Muscle layer of duodenum (tissue), 2 donors: Measurements from ENCODE around the gene TXNRD1.
"Not testable (repeated sequence)": the region's sequence is repeated elsewhere in the genome, so short reads cannot be mapped to it uniquely, and the experiment has no call there.

Experiments
- H3K27ac ChIP-seq: one replicate; pipeline ENCODE4 v1.7.0; 2013; ENCODE audit warnings: mild to moderate bottlenecking, low read length
- H3K27me3 ChIP-seq: one replicate; pipeline ENCODE4 v1.7.0; 2013; ENCODE audit warnings: low read depth, mild to moderate bottlenecking, control low read depth, low read length
- H3K36me3 ChIP-seq, 2 donors: one replicate each; pipeline ENCODE4 v1.7.0; 2013; ENCODE audit warnings: low read length in 2 of 2, control low read depth in 1 of 2, mild to moderate bottlenecking in 1 of 2; ENCODE audit not compliant: insufficient read depth in 2 of 2, control insufficient read depth in 1 of 2
- H3K4me1 ChIP-seq, 2 donors: one replicate each; pipeline ENCODE4 v1.7.0; 2013; ENCODE audit warnings: low read length in 2 of 2, mild to moderate bottlenecking in 2 of 2, control low read depth in 1 of 2, moderate library complexity in 1 of 2; ENCODE audit not compliant: insufficient read depth in 2 of 2, control insufficient read depth in 1 of 2
- H3K4me3 ChIP-seq, 2 donors: one replicate each; pipeline ENCODE4 v1.7.0; 2013; ENCODE audit warnings: low read length in 2 of 2, low read depth in 1 of 2, mild to moderate bottlenecking in 1 of 2
- H3K9me3 ChIP-seq, 2 donors: one replicate each; pipeline ENCODE4 v1.7.0; 2013; ENCODE audit warnings: low read length in 2 of 2, control low read depth in 1 of 2, mild to moderate bottlenecking in 1 of 2; ENCODE audit not compliant: control insufficient read depth in 1 of 2
- donor health status: healthy.

The TXNRD1 gene

DNA sequence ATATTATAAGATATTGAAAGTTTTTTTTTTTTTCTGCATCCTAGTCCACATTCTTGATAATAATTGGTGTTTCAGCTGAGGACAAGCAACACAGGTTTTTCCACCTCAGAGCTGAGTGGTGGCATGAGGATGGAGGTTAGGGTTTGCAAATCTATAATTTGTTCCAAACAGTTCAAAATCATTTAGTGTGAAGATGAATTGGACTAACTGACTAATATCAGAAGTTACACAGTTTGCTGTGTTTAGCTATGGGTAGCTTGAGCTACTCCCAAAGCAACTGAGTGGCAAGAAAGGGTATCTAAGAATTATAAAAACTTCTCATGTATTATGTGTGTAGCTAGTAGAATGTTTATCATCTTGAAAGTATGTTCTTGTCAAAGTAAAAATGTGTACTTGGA is 105.0 kb downstream of the TXNRD1 start:
- Histone ChIP-seq H3K27ac (no peak overlapping the region), H3K4me1 (no peaks in the 10 kb centered on the region), H3K4me3 (no peak overlapping the region), H3K36me3 (peaks cover 58 to 72% of the 10 kb centered on the region in 2 donors), H3K9me3 (no peaks in the 10 kb centered on the region), H3K27me3 (no peaks in the 10 kb centered on the region)

DNA sequence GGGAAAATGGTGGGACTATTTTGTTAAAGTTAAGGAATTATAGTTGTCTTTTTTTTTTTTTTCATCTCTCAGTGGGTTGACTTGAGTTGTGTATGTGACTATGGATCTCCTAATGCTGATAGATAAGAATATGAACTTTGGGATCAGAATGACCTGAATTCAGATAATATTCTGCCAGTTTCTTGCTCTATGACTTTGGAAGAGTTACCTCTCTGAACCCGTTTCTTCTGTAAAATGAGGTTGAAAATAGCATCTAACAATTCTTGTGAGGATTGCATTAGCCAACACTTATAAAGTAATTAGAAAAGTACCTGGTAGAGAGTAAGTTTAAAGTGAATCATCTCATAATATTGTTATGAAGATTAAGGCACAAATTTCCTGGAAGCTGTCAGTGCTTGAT is 106.4 kb downstream of the TXNRD1 start:
- Histone ChIP-seq H3K27me3 (no peaks in the 10 kb centered on the region), H3K9me3 (no peaks in the 10 kb centered on the region), H3K27ac (no peak overlapping the region), H3K4me1 (no peaks in the 10 kb centered on the region), H3K4me3 (no peak overlapping the region), H3K36me3 (peaks cover 62 to 77% of the 10 kb centered on the region in 2 donors)

DNA sequence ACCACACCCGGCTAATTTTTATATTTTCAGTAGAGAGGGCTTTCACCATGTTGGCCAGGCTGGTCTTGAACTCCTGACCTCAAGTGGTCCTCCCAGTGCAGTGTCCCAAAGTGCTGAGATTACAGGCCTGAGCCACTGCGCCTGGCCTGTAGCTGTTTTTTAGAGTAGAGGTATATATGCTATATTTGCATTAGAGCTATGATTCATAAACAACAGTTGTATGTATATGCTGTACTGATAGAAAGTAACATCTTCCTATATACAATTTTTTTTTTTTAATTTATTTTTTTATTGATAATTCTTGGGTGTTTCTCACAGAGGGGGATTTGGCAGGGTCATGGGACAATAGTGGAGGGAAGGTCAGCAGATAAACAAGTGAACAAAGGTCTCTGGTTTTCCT is 107.0 kb downstream of the TXNRD1 start:
- not testable (repeated sequence) for H3K27me3 ChIP-seq, H3K4me3 ChIP-seq, H3K4me1 ChIP-seq, H3K27ac ChIP-seq, H3K9me3 ChIP-seq
- H3K36me3 ChIP-seq = peaks cover 62 to 77% of the 10 kb centered on the region in 2 donors

DNA sequence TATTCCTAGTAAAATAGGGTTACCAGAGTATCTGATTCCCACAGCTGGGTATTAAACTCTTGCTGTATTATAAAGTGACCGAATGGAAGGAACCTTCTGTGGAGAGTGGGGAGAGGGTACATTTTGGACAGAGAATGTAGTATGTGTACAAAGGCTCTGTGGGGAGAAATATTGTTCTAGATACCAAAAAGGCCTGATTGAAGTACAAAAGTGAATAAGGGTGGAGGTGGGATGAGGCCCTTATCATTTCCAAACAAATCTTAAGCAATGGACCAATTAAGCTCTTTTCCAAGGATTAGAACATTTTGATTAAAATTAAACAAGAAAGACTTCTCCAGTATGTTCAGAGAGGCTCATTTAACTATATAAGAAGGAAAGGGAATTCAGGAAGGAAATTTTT is 108.3 kb downstream of the TXNRD1 start:
- no peaks in the 10 kb centered on the region for H3K4me1 ChIP-seq

DNA sequence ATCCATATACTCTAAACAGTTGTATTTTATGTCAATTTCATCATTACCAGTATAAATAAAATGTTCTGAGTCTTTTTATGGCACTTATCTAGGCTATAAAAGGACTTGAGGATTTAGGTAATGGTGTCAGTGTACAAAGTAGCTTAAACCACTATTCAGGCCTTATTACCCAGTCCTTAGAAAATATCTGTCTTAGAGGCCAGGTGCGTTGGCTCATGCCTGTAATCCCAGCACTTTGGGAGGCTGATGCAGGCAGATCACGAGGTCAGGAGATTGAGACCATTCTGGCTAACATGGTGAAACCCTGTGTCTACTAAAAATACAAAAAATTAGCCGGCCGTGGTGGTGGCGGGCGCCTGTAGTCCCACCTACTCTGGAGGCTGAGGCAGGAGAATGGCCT is 112.7 kb downstream of the TXNRD1 start:
- not testable (repeated sequence) for H3K9me3 ChIP-seq, H3K27ac ChIP-seq, H3K27me3 ChIP-seq, H3K4me3 ChIP-seq, H3K4me1 ChIP-seq
- peaks cover 49 to 50% of the 10 kb centered on the region in 2 donors for H3K36me3 ChIP-seq

More for the DNA sequence above, 108.3 kb downstream of the TXNRD1 start:
- H3K4me3 ChIP-seq = no peak overlapping the region
- H3K9me3 ChIP-seq = no peaks in the 10 kb centered on the region
- H3K27ac ChIP-seq = no peak overlapping the region
- no peaks in the 10 kb centered on the region for H3K27me3 ChIP-seq
- peaks cover 65 to 75% of the 10 kb centered on the region in 2 donors for H3K36me3 ChIP-seq

DNA sequence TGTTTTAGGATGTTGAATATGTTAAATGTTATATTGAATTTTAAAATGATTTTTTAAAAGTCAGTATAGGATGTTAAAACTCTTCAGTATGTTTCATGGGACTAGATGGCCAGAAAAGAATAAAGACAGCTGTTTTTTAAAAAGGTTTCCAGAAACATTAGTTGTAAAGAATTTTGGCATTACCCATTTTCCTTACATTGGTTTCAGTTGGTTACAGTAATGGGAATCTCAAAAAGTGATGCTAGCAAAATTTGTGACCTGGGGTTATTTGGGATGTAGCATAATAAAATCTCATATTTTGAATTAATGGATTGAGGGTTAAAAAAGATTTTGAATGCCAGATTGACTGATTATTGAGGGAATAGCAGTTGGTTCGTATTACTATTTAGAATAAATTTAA is 113.2 kb downstream of the TXNRD1 start:
- Histone ChIP-seq H3K4me1 (no peaks in the 10 kb centered on the region), H3K27me3 (no peaks in the 10 kb centered on the region), H3K27ac (no peak overlapping the region), H3K9me3 (no peaks in the 10 kb centered on the region), H3K36me3 (peaks cover 48 to 54% of the 10 kb centered on the region in 2 donors), H3K4me3 (no peak overlapping the region)

DNA sequence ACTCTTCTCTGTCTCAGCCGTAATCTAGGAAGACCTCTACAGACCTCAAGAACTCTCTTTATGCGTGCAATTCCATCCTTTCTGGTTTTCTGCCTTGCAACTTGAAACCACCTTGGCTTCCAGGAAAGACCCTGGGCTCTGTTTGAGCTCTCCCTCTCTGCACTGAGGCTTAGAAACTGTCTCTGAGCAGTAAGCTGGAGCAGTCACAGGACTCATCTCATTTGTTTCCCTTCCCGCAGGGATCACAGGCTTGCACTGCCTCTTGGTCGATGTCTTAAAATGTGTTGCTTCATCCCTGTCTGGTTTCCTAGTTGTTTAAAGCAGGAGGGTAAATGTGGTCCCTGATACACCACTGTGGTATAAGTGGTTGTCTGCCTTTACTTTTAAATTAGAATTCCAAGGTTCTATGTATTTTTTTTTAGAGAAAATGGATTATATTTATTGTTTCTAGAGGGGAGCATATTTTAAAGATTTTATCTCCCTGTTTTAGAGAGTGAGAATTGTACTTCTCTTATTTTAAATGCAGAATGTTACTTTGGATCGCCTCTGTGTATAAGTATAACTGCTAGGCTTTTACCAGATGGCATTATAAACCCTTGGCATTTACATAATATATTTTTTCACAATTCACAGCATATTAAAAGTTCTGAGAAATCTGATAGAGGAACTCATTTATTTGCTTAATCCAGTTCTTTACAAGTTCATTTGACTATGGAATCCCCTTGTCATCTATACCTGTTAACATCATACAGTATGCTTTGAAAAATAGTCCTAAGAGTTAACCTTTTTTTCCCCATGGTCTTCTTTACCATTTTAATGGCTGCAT is 114.3 kb downstream of the TXNRD1 start:
- H3K36me3 ChIP-seq = peaks cover 39 to 61% of the 10 kb centered on the region in 2 donors
- H3K9me3 ChIP-seq = no peaks in the 10 kb centered on the region
- H3K27me3 ChIP-seq = no peaks in the 10 kb centered on the region
- no peak overlapping the region for H3K4me3 ChIP-seq
- H3K27ac ChIP-seq = no peak overlapping the region
- H3K4me1 ChIP-seq = no peaks in the 10 kb centered on the region

DNA sequence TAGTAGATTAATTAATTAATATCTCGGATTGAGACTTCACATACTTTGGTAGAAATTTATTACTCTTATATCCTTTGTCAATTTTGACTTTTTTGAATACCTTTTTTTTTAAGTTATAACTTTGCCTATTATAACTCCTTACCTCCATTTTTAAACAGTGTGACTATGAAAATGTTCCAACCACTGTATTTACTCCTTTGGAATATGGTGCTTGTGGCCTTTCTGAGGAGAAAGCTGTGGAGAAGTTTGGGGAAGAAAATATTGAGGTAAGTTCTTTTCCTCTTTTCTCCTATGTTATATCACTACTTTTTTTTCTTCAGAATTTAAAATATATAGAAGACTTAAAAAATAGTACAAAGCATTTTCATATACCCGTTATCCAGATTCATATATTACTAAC is 115.8 kb downstream of the TXNRD1 start:
- Histone ChIP-seq H3K4me3 (no peak overlapping the region), H3K4me1 (no peaks in the 10 kb centered on the region), H3K9me3 (no peaks in the 10 kb centered on the region), H3K36me3 (peaks cover 39 to 50% of the 10 kb centered on the region in 2 donors), H3K27ac (no peak overlapping the region), H3K27me3 (no peaks in the 10 kb centered on the region)

DNA sequence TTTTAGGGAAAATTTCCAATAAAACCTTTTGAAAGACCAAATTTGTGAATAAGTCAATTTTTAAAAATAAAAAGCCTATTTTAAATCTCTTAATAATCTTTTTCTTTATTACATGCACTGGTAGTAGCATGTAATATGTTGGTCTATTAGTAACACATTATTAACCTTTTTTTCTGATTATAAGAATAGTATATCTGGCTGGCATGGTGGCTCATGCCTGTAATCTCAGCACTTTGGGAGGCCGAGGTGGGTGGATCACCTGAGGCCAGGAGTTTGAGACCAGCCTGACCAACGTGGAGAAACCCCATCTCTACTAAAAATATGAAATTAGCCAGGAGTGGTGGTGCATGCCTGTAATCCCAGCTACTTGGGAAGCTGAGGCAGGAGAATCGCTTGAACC is 116.7 kb downstream of the TXNRD1 start:
- H3K27me3 ChIP-seq, H3K4me1 ChIP-seq, H3K9me3 ChIP-seq, H3K27ac ChIP-seq, H3K4me3 ChIP-seq: not testable (repeated sequence)
- H3K36me3 ChIP-seq = peaks cover 38 to 49% of the 10 kb centered on the region in 2 donors

DNA sequence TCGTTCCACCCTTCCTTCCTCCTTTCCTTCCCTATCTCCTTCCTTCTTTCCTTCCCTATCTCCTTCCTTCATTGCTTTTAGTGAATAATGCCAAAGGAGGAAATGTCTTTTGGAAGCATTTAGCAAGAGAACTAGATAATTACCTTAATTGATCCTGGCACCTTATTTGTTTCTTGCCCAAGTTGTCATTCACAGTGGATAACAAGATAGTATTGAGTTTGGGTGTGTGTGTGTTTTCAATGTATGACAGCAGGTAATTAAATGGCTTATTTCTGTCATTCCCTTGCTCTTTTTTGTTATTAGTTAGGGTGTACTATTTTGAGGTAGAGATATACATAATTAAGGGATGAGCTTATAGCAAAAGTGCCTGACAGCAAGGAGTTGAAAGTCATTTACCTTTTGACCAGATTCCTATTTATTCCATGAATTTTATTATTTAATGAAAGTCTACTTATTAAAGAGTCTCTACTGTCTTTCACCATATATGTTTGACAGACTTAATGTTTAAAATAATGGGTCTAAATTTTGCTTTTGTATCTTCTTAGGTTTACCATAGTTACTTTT is 118.2 kb downstream of the TXNRD1 start:
- Histone ChIP-seq H3K27ac (no peak overlapping the region), H3K9me3 (no peaks in the 10 kb centered on the region), H3K4me3 (no peak overlapping the region), H3K27me3 (no peaks in the 10 kb centered on the region), H3K4me1 (no peaks in the 10 kb centered on the region), H3K36me3 (peaks cover 34 to 40% of the 10 kb centered on the region in 2 donors)

DNA sequence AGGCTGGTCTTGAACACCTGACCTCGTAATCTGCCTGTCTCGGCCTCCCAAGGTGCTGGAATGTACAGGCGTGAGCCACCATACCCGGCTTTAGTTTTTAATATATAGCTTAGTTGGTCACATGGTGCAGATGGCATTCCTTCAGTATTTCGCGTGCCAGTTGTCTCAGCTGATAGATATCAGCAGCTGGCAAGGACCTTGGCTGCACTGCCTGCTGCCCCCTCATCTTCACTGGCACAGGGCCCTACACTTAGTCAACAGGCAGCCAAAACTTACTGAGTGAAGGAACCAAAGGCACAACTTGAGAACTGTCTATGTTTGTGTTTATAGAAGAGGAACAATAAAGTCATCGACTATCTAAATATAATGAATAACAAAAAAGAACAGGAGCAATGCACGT is 119.0 kb downstream of the TXNRD1 start:
- peaks cover 40 to 45% of the 10 kb centered on the region in 2 donors for H3K36me3 ChIP-seq
- H3K4me3 ChIP-seq = no peak overlapping the region
- H3K27me3 ChIP-seq = no peaks in the 10 kb centered on the region
- no peaks in the 10 kb centered on the region for H3K9me3 ChIP-seq
- H3K27ac ChIP-seq = no peak overlapping the region
- peaks cover 0 to 2% of the 10 kb centered on the region in 2 donors for H3K4me1 ChIP-seq
